NT2/D1 (cell line): Measurements from ENCODE around the gene PNPLA7.

Experiments used
- YY1 ChIP-seq: IDR thresholded peaks from 2 replicates; pipeline ENCODE4 v1.6.1; 2011; ENCODE audit not compliant: insufficient read length, insufficient read depth
- ZNF274 ChIP-seq: IDR thresholded peaks from 2 replicates; pipeline ENCODE4 v1.6.1; 2011; ENCODE audit warnings: mild to moderate bottlenecking, low read depth, low read length

GRCh38 chr9:137464291-137464999 is 85.8 kb downstream of the PNPLA7 start:
- TF ChIP-seq ZNF274: no peak
- TF ChIP-seq YY1: no peak
